GOT3 (cell line): ENCODE results near the gene TRIM17.

Experiments used
- DNase-seq: peaks from one replicate; lab custom pipeline; 2025; ENCODE audit warnings: mixed read lengths; lab: John Stamatoyannopoulos, UW

The TRIM17 gene

DNA sequence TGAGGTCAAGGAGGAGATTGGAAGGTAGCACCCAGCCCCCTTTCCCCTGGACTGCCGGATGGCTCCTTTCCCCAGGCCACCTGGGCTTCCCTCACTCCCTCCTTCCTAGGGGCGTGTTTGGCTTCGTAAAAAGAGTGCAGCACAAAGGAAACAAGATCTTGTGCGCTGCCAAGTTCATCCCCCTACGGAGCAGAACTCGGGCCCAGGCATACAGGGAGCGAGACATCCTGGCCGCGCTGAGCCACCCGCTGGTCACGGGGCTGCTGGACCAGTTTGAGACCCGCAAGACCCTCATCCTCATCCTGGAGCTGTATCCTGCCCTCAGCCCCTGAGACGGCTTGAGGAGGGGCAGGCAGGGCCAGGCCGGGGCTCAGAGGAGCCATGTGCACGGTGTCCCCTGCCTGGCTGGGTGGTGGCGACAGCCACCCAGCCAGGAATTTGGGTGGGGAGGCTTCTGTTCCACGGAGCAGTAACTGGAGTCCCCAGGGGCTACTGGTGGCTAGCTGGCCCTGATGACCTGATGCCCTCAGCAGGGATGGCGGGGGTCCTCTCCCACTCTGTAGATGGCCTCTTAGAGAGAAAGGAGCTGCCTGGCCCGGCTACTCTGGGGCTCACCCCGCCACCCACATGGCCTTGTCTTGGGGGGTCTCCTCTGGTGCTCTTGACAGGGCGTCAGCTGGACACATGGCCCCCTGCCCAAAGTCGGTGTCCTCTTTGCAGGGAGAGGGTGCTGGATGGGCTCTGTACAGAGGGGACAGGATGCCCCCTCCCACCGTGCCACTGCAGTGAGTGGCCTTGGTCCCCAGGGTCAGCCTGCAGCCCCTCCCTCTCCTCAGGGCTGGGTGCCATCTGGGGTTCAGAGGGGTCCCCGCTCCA lies 49.6 kb downstream of the TRIM17 start:
- no peak for DNase-seq

- DNase-seq = no peak
Observed at GRCh38 chr1:228366062-228366865, 50.4 kb downstream of the TRIM17 start.

DNA sequence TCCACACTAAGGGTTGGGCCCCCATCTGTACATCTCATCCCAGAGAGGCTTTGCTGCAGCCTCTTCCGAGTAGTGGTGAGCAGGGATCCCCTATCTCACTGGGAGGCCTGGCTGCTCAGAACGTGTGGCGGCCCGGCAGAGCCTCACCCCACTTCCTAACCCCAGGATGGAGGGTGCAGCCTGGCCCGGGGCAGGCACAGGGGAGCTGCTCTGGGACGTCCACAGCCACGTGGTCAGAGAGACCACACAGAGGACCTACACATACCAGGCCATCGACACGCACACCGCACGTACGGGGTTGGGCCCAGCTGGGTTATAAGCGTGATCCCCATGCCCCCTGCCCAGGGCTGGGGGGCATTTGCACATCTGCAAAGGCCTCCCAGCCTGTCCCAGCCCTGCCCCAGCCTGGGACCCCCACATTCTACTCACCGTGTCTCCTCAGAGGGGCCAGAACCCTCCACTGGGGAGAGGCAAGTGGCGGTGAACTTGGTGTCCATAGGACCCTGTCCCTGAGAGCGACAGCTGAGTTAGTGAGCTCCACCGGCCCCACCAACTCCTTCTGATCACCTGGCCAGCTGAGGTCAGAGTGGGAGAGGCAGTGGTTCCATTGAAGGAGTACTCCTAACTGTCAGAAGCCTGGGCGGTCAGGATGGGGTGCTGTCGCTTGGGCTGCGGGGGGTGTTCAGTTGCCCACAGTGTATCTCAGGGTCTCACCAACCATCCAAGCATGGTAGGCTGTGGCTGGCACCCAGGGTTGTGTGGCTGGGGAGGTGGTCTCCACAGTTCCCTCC lies 51.2 kb downstream of the TRIM17 start:
- no peak for DNase-seq

DNA sequence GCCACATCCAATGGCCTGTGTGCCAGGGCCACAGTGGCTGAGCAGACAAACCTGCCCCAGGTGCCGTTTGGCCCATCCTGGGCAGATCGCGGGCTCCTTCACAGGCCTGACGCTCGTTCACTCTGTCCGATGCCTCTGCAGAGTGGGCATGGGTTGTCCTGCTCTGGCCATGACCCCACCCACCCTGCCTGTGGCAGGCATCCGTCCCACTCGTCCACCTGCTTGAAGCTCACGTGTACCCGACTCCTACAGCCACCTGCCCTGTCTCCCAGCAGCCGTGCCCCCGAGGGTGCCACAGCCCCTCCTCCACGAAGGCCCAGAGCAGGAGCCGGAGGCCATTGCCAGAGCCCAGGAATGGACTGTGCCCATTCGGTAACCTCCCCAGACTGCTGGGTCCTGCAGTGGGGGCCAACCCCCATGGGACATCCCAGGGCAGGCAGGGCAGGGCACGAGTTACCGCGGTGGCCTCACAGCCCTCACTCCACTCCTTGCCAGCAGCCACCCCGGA lies 51.9 kb downstream of the TRIM17 start:
- DNase-seq = no peak

DNA sequence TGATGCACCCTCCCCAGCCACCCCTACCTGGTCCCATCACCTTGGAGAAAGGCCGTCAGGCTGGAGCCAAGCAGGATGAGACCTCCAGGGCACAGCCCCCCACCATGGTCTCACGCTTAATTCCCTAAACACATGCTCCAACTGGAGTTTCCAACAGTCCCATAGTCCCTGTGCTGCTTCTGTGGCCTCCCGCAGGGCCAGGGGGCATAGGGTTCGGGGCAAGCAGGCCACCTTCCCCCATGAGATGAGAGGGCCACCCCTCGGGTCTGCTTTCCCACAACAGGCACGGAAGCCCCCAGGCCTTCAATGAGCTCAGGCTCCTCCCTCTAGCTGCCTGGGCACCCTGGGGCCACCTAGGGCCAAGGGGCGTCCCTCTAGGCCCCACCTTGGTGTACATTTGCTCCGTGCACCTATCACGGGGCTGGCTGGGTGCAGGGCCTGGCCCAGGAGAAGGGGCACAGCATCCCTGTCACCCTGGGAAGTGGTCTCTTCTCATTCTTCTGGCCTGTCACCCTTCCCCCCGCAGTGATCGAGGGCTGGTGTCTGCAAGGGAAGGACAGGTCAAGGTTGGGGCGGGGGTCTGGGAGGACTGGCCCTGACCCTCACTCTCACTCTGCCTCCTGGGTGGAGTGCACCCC lies 52.5 kb downstream of the TRIM17 start:
- no peak for DNase-seq

DNA sequence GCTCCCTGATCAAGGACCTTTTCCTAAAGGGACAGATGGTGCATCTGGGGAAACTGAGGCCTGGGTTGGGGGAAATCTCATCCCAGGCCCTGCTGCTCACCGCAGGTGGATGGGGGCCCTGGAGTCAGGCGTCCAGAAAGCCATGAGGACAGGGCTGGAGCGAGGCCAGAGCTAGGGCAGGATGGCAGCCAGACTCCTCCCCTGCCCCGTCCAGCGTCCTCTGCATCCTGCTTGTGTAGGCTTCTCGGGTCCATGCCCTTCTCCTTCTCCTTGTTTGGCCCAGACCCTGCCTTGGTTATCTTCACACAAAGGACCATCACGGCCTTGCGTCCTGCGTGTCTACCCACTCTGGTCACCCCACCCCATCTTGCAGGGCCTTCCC lies 53.0 kb downstream of the TRIM17 start:
- DNase-seq = no peak

DNA sequence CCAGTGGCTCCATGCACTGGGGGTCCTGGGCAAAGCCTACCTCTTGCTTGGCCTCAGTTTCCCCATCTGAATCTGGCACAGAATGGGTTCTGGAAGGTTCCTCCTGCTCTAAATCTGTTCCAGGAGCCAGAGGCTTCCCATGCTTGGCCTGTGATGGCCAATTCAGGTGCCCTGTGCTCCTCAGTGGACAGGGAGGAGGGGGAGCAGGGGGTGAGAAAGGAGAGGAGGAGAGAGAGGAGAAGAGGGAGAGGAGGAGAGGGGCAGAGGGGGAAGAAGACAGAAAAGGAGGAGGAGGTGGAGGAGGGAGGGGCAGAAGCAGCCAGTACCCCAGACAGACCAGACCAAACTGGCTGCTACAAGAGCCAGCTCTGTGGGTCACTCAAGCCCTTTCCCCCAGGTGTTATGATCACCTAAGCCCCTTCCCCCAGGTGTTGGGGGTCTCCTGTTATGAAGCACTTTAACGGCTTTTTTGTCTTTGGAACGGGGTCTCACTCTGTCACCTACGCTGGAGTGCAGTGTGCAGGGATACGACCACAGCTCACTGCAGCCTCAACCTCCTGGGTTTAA lies 53.7 kb downstream of the TRIM17 start:
- DNase-seq = no peak

- DNase-seq = no peak
Observed at GRCh38 chr1:228362141-228362883, 54.3 kb downstream of the TRIM17 start.

- DNase-seq = no peak
Observed at GRCh38 chr1:228361314-228362140, 55.1 kb downstream of the TRIM17 start.

DNA sequence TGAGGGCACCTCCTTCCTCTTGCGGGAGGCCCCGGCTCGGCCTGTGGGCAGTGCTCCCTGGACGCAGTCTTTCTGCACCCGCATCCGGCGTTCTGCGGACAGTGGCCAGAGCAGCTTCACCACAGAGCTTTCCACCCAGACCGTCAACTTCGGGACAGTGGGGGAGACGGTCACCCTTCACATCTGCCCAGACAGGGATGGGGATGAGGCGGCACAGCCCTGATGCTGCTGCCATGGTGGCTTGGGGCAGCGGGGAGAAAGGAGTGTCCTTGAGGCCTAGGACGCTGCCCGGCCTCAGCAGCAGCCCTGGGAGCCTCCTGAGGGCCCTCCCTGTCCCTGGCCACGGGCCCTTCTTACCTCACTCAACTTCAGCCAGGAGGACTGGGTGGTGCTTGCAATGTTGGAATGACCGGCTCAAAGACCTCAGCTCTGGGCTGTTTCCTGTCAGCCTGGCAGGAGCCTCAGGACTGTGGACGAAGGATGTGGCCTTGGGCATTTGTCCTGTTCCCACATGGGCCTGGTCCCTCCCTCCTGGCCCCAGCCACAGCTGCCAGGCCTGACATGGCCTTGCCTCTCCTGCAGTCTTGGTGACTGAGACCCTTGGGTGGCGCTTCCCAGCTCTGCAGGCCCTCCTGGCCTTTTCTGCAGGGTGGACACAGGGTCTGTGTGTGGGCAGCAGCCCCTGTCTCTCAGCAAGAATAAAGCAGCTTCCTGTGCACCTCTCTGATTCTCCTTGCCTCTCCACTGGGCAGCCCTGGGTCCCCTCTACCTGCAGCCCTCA lies 55.9 kb downstream of the TRIM17 start:
- no peak for DNase-seq

DNA sequence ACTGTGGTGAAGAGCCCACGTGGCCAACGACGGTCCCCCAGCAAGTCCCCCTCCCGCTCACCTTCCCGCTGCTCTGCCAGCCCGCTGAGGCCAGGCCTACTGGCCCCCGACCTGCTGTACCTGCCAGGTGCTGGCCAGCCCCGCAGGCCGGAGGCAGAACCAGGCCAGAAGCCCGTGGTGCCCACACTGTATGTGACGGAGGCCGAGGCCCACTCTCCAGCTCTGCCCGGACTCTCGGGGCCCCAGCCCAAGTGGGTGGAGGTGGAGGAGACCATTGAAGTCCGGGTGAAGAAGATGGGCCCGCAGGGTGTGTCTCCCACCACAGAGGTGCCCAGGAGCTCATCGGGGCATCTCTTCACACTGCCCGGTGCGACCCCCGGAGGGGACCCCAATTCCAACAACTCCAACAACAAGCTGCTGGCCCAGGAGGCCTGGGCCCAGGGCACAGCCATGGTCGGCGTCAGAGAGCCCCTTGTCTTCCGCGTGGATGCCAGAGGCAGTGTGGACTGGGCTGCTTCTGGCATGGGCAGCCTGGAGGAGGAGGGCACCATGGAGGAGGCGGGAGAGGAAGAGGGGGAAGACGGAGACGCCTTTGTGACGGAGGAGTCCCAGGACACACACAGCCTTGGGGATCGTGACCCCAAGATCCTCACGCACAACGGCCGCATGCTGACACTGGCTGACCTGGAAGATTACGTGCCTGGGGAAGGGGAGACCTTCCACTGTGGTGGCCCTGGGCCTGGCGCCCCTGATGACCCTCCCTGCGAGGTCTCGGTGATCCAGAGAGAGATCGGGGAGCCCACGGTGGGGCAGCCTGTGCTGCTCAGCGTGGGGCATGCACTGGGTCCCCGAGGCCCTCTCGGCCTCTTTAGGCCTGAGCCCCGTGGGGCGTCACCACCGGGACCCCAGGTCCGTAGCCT lies 56.8 kb downstream of the TRIM17 start:
- no peak for DNase-seq

GRCh38 chr1:228358764-228359612 lies 57.7 kb downstream of the TRIM17 start:
- DNase-seq = no peak

DNA sequence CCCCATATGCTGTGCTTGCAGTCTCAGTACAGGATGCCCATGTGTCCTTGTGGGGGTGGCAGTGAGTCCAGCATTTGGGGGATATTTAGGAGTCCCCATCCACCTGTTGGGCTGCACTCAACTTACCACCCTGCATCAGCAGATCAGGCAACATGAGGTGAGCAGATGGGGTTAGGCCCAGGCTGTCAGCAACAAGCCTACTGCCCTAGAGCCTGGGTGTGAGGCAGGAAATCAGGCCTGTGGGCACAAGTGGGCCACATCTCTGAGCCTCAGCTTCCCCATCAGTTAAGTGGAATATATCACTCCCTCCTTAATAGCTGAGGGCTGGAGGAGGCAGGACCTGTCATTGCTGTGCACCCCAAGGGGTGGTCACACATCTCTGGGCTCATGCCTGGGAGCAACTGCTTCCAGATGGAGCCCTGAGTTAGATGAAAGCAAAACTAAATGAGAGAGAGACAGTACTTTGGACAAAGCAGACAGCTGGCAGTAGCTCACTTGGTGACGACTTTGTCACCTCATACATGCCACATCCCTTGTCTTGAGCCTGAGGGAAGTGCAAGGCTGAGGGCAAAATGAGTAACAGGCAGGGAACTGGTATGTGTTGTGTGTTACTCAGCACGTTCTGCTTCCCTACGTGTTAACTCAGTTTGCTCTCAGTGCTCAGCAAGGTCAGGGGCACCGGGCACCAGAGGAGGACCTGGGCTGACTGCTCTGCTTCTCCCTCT lies 58.5 kb downstream of the TRIM17 start:
- DNase-seq = no peak
